ENCODE results near the gene EEIG1. TPM values are rescaled to one million over a fixed set of nuclear protein-coding genes. Genes with fewer than 3 reads are reported as not detected.

EEIG1 gene
- total and polyA plus RNA-seq, 12 donors, result 10.1 to 179 (median 53.8) TPM

GRCh38 chr9:128021098-128021497 lies 40.3 kb upstream of the EEIG1 start:
- H3K27ac ChIP-seq, result no peak overlapping the region
- WGBS, 4 donors, result 0 to 89% (median 48%) methylated on average over 1 of the region's 1 CpG
- H3K27me3 ChIP-seq, result no peaks in the 10 kb centered on the region
- no peaks in the 10 kb centered on the region for H3K9me3 ChIP-seq (replicated peaks in 1 of 3)
- DNase-seq, result no peak
- H3K36me3 ChIP-seq (replicated peaks in 1 of 2), result no peaks in the 10 kb centered on the region
- H3K4me3 ChIP-seq, result no peak overlapping the region
- intact Hi-C loops (cut with DNase I), result no loop called here
- TF ChIP-seq CTCF (IDR thresholded peaks at IDR 0.05), result no peak
- TF ChIP-seq POLR2A (IDR thresholded peaks at IDR 0.05), result no peak
- H3K4me1 ChIP-seq (replicated peaks in 1 of 2), result peaks cover 0 to 3% of the 10 kb centered on the region in 2 donors

GRCh38 chr9:128020692-128021091 lies 39.9 kb upstream of the EEIG1 start:
- Histone ChIP-seq H3K4me1 (replicated peaks in 1 of 2) (peaks cover 0 to 3% of the 10 kb centered on the region in 2 donors), H3K9me3 (replicated peaks in 1 of 3) (no peaks in the 10 kb centered on the region), H3K36me3 (replicated peaks in 1 of 2) (no peaks in the 10 kb centered on the region), H3K4me3 (no peak overlapping the region), H3K27me3 (no peaks in the 10 kb centered on the region), H3K27ac (no peak overlapping the region)
- WGBS, 4 donors, result 89 to 98% (median 95%) methylated on average over 4 of the region's 4 CpGs
- intact Hi-C loops (cut with DNase I), result no loop called here
- TF ChIP-seq CTCF (IDR thresholded peaks at IDR 0.05), result no peak
- DNase-seq, result no peak

GRCh38 chr9:128015696-128016095 lies 34.9 kb upstream of the EEIG1 start:
- Histone ChIP-seq H3K9me3 (replicated peaks in 1 of 3) (no peaks in the 10 kb centered on the region), H3K27me3 (no peaks in the 10 kb centered on the region), H3K36me3 (replicated peaks in 1 of 2) (no peaks in the 10 kb centered on the region), H3K27ac (no peak overlapping the region), H3K4me3 (no peak overlapping the region), H3K4me1 (replicated peaks in 1 of 2) (no peaks in the 10 kb centered on the region)
- TF ChIP-seq CTCF (IDR thresholded peaks at IDR 0.05), result no peak
- TF ChIP-seq POLR2A (IDR thresholded peaks at IDR 0.05), result no peak
- intact Hi-C loops (cut with DNase I), result no loop called here
- 84 to 90% (median 86%) methylated on average over 5 of the region's 5 CpGs for WGBS, 4 donors
- DNase-seq, result no peak

GRCh38 chr9:128011071-128011817 lies 30.5 kb upstream of the EEIG1 start:
- peaks cover 14 to 18% of the 10 kb centered on the region in 2 donors for H3K4me1 ChIP-seq (replicated peaks in 1 of 2)
- no peaks in the 10 kb centered on the region for H3K9me3 ChIP-seq (replicated peaks in 1 of 3)
- no peak overlapping the region for H3K4me3 ChIP-seq
- TF ChIP-seq CTCF (IDR thresholded peaks at IDR 0.05), result no peak
- no peak for TF ChIP-seq POLR2A (IDR thresholded peaks at IDR 0.05)
- peak overlapping the region in 2 of 5 donors; percentile 4 to 70 for H3K27ac ChIP-seq
- H3K27me3 ChIP-seq, result no peaks in the 10 kb centered on the region
- H3K36me3 ChIP-seq (replicated peaks in 1 of 2), result no peaks in the 10 kb centered on the region
- WGBS, 4 donors, result 50 to 64% (median 58%) methylated on average over 8 to 12 of the region's 12 CpGs
- intact Hi-C loops (cut with DNase I), result no loop called here
- peak in 5 of 7 donors; percentile 26 to 67 (median 37) for DNase-seq
